ENCODE measurements around the gene PRKN. TPM values are rescaled to one million over a fixed set of nuclear protein-coding genes. Genes with fewer than 3 reads are reported as not detected.

PRKN gene
- total RNA-seq, 2 experiments from 2014 or later: not detected

GRCh38 chr6:162234631-162235030 lies 492.9 kb downstream of the PRKN start:
- Mint-ChIP-seq H3K4me3 (no peak overlapping the region), H3K4me1 (no peaks in the 10 kb centered on the region), H3K27me3 (no peaks in the 10 kb centered on the region), H3K27ac (no peak overlapping the region), H3K9me3 (ENCODE audit: low read depth) (no peaks in the 10 kb centered on the region), H3K36me3 (no peaks in the 10 kb centered on the region)
- DNase-seq (no peak), ATAC-seq (no peak)
- CTCF ChIA-PET: no interaction called here

GRCh38 chr6:162230147-162230752 lies 497.3 kb downstream of the PRKN start:
- no peak overlapping the region for H3K4me3 Mint-ChIP-seq
- no peaks in the 10 kb centered on the region for H3K9me3 Mint-ChIP-seq (ENCODE audit: low read depth)
- ATAC-seq (no peak), DNase-seq (no peak)
- no peaks in the 10 kb centered on the region for H3K36me3 Mint-ChIP-seq
- no peaks in the 10 kb centered on the region for H3K4me1 Mint-ChIP-seq
- no peak overlapping the region for H3K27ac Mint-ChIP-seq
- no peaks in the 10 kb centered on the region for H3K27me3 Mint-ChIP-seq
- CTCF ChIA-PET: no interaction called here

- no peak for DNase-seq
- no peaks in the 10 kb centered on the region for H3K27me3 Mint-ChIP-seq
- H3K4me1 Mint-ChIP-seq: no peaks in the 10 kb centered on the region
Measured at GRCh38 chr6:162229093-162229492, 498.5 kb downstream of the PRKN start.

GRCh38 chr6:162226803-162227202 lies 500.8 kb downstream of the PRKN start:
- Mint-ChIP-seq H3K9me3 (ENCODE audit: low read depth) (no peaks in the 10 kb centered on the region), H3K36me3 (no peaks in the 10 kb centered on the region), H3K4me1 (no peaks in the 10 kb centered on the region), H3K27ac (no peak overlapping the region), H3K4me3 (no peak overlapping the region), H3K27me3 (no peaks in the 10 kb centered on the region)
- CTCF ChIA-PET: no interaction called here
- ATAC-seq (no peak), DNase-seq (no peak)

More at GRCh38 chr6:162229093-162229492, 498.5 kb downstream of the PRKN start:
- H3K9me3 Mint-ChIP-seq (ENCODE audit: low read depth): no peaks in the 10 kb centered on the region
- H3K27ac Mint-ChIP-seq: no peak overlapping the region
- H3K4me3 Mint-ChIP-seq: no peak overlapping the region
- no peak for ATAC-seq
- CTCF ChIA-PET: no interaction called here
- no peaks in the 10 kb centered on the region for H3K36me3 Mint-ChIP-seq

- no peaks in the 10 kb centered on the region for H3K4me1 Mint-ChIP-seq
- H3K27me3 Mint-ChIP-seq: no peaks in the 10 kb centered on the region
- H3K36me3 Mint-ChIP-seq: no peaks in the 10 kb centered on the region
- CTCF ChIA-PET: no interaction called here
- DNase-seq (no peak), ATAC-seq (no peak)
- no peaks in the 10 kb centered on the region for H3K9me3 Mint-ChIP-seq (ENCODE audit: low read depth)
- no peak overlapping the region for H3K27ac Mint-ChIP-seq
- no peak overlapping the region for H3K4me3 Mint-ChIP-seq
Measured at GRCh38 chr6:162222521-162222920, 505.0 kb downstream of the PRKN start.

GRCh38 chr6:162220876-162221275 lies 506.7 kb downstream of the PRKN start:
- CTCF ChIA-PET: no interaction called here

GRCh38 chr6:162219266-162219665 lies 508.3 kb downstream of the PRKN start:
- no peak for DNase-seq
- Mint-ChIP-seq H3K4me3 (no peak overlapping the region), H3K36me3 (no peaks in the 10 kb centered on the region), H3K27me3 (no peaks in the 10 kb centered on the region), H3K4me1 (no peaks in the 10 kb centered on the region), H3K9me3 (ENCODE audit: low read depth) (no peaks in the 10 kb centered on the region), H3K27ac (no peak overlapping the region)
- CTCF ChIA-PET: no interaction called here
- no peak for ATAC-seq

More at GRCh38 chr6:162220876-162221275, 506.7 kb downstream of the PRKN start:
- Mint-ChIP-seq H3K27ac (no peak overlapping the region), H3K36me3 (no peaks in the 10 kb centered on the region), H3K4me3 (no peak overlapping the region), H3K4me1 (no peaks in the 10 kb centered on the region), H3K9me3 (ENCODE audit: low read depth) (no peaks in the 10 kb centered on the region), H3K27me3 (no peaks in the 10 kb centered on the region)
- ATAC-seq (no peak), DNase-seq (no peak)

GRCh38 chr6:162217811-162218493 lies 509.6 kb downstream of the PRKN start:
- H3K4me1 Mint-ChIP-seq: no peaks in the 10 kb centered on the region
- CTCF ChIA-PET: no interaction called here
- no peak overlapping the region for H3K27ac Mint-ChIP-seq
- no peaks in the 10 kb centered on the region for H3K9me3 Mint-ChIP-seq (ENCODE audit: low read depth)
- no peak for ATAC-seq
- H3K27me3 Mint-ChIP-seq: no peaks in the 10 kb centered on the region
- no peak overlapping the region for H3K4me3 Mint-ChIP-seq
- no peak for DNase-seq
- H3K36me3 Mint-ChIP-seq: no peaks in the 10 kb centered on the region

GRCh38 chr6:162217058-162217457 lies 510.5 kb downstream of the PRKN start:
- CTCF ChIA-PET: no interaction called here
- H3K27me3 Mint-ChIP-seq: no peaks in the 10 kb centered on the region
- no peak for DNase-seq
- H3K4me1 Mint-ChIP-seq: no peaks in the 10 kb centered on the region
- no peaks in the 10 kb centered on the region for H3K36me3 Mint-ChIP-seq
- no peaks in the 10 kb centered on the region for H3K9me3 Mint-ChIP-seq (ENCODE audit: low read depth)
- no peak for ATAC-seq
- H3K4me3 Mint-ChIP-seq: no peak overlapping the region
- H3K27ac Mint-ChIP-seq: no peak overlapping the region

- DNase-seq (no peak), ATAC-seq (no peak)
- Mint-ChIP-seq H3K27ac (no peak overlapping the region), H3K9me3 (ENCODE audit: low read depth) (peaks cover 3% of the 10 kb centered on the region), H3K36me3 (peaks cover 1% of the 10 kb centered on the region), H3K4me1 (no peaks in the 10 kb centered on the region), H3K27me3 (no peaks in the 10 kb centered on the region), H3K4me3 (no peak overlapping the region)
- CTCF ChIA-PET: no interaction called here
Measured at GRCh38 chr6:162211777-162212176, 515.8 kb downstream of the PRKN start.

- Mint-ChIP-seq H3K36me3 (peaks cover 1% of the 10 kb centered on the region), H3K4me3 (no peak overlapping the region)
- CTCF ChIA-PET: no interaction called here
Measured at GRCh38 chr6:162211022-162211421, 516.5 kb downstream of the PRKN start.

GRCh38 chr6:162203287-162203686 lies 524.3 kb downstream of the PRKN start:
- Mint-ChIP-seq H3K4me1 (no peaks in the 10 kb centered on the region), H3K36me3 (no peaks in the 10 kb centered on the region), H3K4me3 (no peak overlapping the region), H3K27me3 (no peaks in the 10 kb centered on the region), H3K27ac (no peak overlapping the region), H3K9me3 (ENCODE audit: low read depth) (peaks cover 3% of the 10 kb centered on the region)
- ATAC-seq (no peak), DNase-seq (no peak)
- CTCF ChIA-PET: no interaction called here

More at GRCh38 chr6:162211022-162211421, 516.5 kb downstream of the PRKN start:
- no peak overlapping the region for H3K27ac Mint-ChIP-seq
- H3K27me3 Mint-ChIP-seq: no peaks in the 10 kb centered on the region
- no peak for ATAC-seq
- H3K4me1 Mint-ChIP-seq: no peaks in the 10 kb centered on the region
- peaks cover 3% of the 10 kb centered on the region for H3K9me3 Mint-ChIP-seq (ENCODE audit: low read depth)
- DNase-seq: no peak

GRCh38 chr6:162200945-162201690 lies 526.4 kb downstream of the PRKN start:
- H3K4me1 Mint-ChIP-seq: no peaks in the 10 kb centered on the region
- no peak overlapping the region for H3K27ac Mint-ChIP-seq
- no peak for DNase-seq
- CTCF ChIA-PET: no interaction called here
- H3K4me3 Mint-ChIP-seq: no peak overlapping the region
- no peak for ATAC-seq
- no peaks in the 10 kb centered on the region for H3K36me3 Mint-ChIP-seq
- H3K27me3 Mint-ChIP-seq: no peaks in the 10 kb centered on the region
- H3K9me3 Mint-ChIP-seq (ENCODE audit: low read depth): no peaks in the 10 kb centered on the region

- CTCF ChIA-PET: no interaction called here
- no peak overlapping the region for H3K27ac Mint-ChIP-seq
- no peaks in the 10 kb centered on the region for H3K27me3 Mint-ChIP-seq
Measured at GRCh38 chr6:162200041-162200440, 527.5 kb downstream of the PRKN start.

More at GRCh38 chr6:162200041-162200440, 527.5 kb downstream of the PRKN start:
- DNase-seq: no peak
- H3K36me3 Mint-ChIP-seq: no peaks in the 10 kb centered on the region
- no peaks in the 10 kb centered on the region for H3K9me3 Mint-ChIP-seq (ENCODE audit: low read depth)
- ATAC-seq: no peak
- H3K4me3 Mint-ChIP-seq: no peak overlapping the region
- H3K4me1 Mint-ChIP-seq: no peaks in the 10 kb centered on the region
